HepG2 (cell line): ENCODE data around the gene AJUBA.

Source experiments
- MEF2D ChIP-seq: sonication (generic); formaldehyde crosslinking; IDR thresholded peaks from 2 replicates; pipeline ENCODE4 v1.5.1; 2020; ENCODE audit warnings: mild to moderate bottlenecking, missing genetic modification reagents
- POLR2AphosphoS5 ChIP-seq: IDR thresholded peaks from 2 replicates; pipeline ENCODE4 v1.6.1; 2012; ENCODE audit warnings: low read depth, low read length
- ZSCAN29 ChIP-seq: sonication (generic); formaldehyde crosslinking; conservative IDR thresholded peaks from 2 replicates; pipeline ENCODE4 v1.4.0; 2020; ENCODE audit warnings: mild to moderate bottlenecking, missing genetic modification reagents
- TF ChIP-seq, protein P1 (sequence below): sonication (generic); formaldehyde crosslinking; IDR thresholded peaks from 2 replicates; pipeline ENCODE4 v1.5.0; 2020; ENCODE audit warnings: mild to moderate bottlenecking, missing genetic modification reagents, moderate library complexity

GRCh38 chr14:23017091-23017490 lies 34.7 kb upstream of the AJUBA start:
- TF ChIP-seq ZSCAN29 (CRISPR knock-in tag) = no peak
- TF ChIP-seq MEF2D (CRISPR knock-in tag) = no peak
- no peak for TF ChIP-seq POLR2AphosphoS5
- TF ChIP-seq, protein P1, sequence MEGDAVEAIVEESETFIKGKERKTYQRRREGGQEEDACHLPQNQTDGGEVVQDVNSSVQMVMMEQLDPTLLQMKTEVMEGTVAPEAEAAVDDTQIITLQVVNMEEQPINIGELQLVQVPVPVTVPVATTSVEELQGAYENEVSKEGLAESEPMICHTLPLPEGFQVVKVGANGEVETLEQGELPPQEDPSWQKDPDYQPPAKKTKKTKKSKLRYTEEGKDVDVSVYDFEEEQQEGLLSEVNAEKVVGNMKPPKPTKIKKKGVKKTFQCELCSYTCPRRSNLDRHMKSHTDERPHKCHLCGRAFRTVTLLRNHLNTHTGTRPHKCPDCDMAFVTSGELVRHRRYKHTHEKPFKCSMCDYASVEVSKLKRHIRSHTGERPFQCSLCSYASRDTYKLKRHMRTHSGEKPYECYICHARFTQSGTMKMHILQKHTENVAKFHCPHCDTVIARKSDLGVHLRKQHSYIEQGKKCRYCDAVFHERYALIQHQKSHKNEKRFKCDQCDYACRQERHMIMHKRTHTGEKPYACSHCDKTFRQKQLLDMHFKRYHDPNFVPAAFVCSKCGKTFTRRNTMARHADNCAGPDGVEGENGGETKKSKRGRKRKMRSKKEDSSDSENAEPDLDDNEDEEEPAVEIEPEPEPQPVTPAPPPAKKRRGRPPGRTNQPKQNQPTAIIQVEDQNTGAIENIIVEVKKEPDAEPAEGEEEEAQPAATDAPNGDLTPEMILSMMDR = no peak
